Astrocyte of the spinal cord (primary cell): Measurements from ENCODE around the gene CCPG1.
A peak's percentile ranks its signal among the peaks of the same experiment; 100 is the strongest.
"Not testable (repeated sequence)": the region's sequence is repeated elsewhere in the genome, so short reads cannot be mapped to it uniquely, and the experiment has no call there.

Source experiments
- DNase-seq: peaks from one replicate; pipeline ENCODE4 v3.0.0; 2011; ENCODE audit warnings: low read depth, low spot score
- H3K4me3 ChIP-seq: 2 replicates; pipeline ENCODE4 v1.5.1; 2011; ENCODE audit warnings: low read depth, mild to moderate bottlenecking, low read length, moderate library complexity
- in situ Hi-C: cut with HindIII; loops from 2 replicates; pipeline ENCODE4 v1.10.0; 2017; ENCODE audit warnings: low sequenced_read_pairs
- TF ChIP-seq, protein P1 (sequence below): IDR thresholded peaks from 2 replicates; pipeline ENCODE4 v1.5.1; 2012; ENCODE audit warnings: low read depth, mild to moderate bottlenecking, low read length, inconsistent platforms

CCPG1 gene, protein sequence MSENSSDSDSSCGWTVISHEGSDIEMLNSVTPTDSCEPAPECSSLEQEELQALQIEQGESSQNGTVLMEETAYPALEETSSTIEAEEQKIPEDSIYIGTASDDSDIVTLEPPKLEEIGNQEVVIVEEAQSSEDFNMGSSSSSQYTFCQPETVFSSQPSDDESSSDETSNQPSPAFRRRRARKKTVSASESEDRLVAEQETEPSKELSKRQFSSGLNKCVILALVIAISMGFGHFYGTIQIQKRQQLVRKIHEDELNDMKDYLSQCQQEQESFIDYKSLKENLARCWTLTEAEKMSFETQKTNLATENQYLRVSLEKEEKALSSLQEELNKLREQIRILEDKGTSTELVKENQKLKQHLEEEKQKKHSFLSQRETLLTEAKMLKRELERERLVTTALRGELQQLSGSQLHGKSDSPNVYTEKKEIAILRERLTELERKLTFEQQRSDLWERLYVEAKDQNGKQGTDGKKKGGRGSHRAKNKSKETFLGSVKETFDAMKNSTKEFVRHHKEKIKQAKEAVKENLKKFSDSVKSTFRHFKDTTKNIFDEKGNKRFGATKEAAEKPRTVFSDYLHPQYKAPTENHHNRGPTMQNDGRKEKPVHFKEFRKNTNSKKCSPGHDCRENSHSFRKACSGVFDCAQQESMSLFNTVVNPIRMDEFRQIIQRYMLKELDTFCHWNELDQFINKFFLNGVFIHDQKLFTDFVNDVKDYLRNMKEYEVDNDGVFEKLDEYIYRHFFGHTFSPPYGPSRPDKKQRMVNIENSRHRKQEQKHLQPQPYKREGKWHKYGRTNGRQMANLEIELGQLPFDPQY

DNA sequence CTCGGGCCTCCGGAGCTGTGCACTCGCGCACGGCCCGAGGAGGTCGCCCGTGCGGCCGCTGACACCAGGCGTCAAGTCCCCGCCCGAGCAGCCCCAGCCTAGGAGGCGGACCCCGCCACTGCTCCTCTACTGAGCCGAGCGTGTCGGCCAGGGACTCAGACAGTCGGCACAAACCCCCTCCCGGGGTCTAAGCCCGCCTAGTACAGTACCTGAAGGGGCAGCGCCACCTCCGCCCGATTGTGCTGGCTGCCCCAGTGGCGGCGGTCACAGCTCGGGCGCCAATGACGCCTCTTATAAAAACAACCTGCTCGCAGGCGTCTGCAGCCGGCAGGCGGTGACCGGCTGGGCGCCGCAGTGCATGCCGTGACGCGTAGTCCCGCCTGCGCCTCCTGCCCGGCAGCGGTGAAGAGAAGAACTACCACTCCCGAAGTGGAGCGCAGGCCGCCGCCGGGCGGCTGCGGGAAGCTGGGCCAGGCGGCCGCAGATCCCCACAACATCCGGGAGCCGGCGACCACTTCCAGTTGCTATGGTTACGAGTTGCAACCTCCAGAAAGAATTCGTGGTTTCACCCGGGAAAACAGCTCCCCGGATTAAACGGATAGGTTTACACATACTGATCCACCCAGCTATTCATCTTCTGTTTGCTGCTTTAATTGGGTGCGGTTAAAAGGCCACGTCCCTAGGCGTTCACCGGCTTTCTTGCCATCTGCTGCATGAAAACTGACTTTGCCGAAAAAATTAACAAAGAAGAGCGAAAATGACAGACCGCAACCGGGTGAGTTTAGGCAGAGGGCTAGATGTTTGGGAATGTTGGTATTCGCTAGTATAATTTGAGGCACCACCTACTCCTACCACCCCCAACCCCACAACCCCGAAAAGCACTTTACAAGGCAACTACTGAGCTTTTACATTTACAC lies at the start of gene CCPG1, which contains the start of gene PIERCE2:
Gene CCPG1, minus strand, starts transcription at position 348 of the 917 bp plus-strand sequence. CDS start 18,935 bp downstream, outside the sequence.
Gene PIERCE2, plus strand, starts transcription at position 484 of the 917 bp plus-strand sequence. Its CDS starts 274 bp downstream, at position 758.
- TF ChIP-seq, protein P1, sequence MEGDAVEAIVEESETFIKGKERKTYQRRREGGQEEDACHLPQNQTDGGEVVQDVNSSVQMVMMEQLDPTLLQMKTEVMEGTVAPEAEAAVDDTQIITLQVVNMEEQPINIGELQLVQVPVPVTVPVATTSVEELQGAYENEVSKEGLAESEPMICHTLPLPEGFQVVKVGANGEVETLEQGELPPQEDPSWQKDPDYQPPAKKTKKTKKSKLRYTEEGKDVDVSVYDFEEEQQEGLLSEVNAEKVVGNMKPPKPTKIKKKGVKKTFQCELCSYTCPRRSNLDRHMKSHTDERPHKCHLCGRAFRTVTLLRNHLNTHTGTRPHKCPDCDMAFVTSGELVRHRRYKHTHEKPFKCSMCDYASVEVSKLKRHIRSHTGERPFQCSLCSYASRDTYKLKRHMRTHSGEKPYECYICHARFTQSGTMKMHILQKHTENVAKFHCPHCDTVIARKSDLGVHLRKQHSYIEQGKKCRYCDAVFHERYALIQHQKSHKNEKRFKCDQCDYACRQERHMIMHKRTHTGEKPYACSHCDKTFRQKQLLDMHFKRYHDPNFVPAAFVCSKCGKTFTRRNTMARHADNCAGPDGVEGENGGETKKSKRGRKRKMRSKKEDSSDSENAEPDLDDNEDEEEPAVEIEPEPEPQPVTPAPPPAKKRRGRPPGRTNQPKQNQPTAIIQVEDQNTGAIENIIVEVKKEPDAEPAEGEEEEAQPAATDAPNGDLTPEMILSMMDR, result peak; percentile 61
- H3K4me3 ChIP-seq, result peak within 1 kb of the TSS; percentile 86
- peak; percentile 98 for DNase-seq
- in situ Hi-C loops, result no loop called here

DNA sequence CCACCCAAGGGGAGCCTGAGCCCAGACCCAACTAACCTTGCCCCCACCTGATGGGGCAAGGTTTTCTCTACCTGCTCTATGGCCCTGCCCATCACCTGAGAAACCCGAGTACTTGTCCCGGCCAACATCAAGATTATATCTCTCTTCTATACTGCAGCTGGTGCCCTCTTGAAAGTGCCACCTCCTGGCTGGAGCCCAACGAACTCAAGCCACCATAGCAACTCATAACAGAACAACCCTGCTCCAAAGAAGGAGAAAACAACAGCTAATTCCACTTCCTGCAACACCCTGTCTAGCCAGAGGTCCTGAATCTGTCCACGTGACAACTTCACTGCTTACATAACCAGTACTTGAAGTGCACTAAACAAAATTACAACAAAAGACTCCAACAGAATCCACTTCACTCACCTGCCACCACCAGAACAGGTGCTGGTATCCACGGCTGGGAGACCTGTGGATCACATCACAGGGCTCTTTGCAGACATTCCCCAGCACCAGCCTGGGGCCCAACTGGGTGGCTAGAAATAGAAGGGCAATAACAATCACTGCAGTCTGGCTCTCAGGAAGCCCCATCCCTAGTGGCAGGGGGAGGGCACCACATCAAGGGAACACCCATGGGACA lies 49.4 kb upstream of the CCPG1 start:
- TF ChIP-seq, protein P1, result no peak
- no peak overlapping the region for H3K4me3 ChIP-seq
- DNase-seq, result no peak
- in situ Hi-C loops, result no loop called here

DNA sequence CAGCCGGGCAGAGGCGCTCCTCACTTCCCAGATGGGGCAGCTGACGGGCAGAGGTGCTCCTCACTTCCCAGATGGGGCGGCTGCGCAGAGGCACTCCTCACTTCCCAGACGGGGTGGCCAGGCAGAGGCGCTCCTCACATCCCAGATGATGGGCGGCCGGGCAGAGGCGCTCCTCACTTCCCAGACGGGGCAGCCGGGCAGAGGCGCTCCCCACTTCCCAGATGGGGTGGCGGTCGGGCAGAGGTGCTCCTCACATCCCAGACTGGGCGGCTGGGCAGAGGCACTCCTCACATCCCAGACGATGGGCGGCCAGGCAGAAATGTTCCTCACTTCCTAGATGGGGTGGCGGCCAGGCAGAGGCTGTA lies 38.9 kb upstream of the CCPG1 start:
- in situ Hi-C loops, H3K4me3 ChIP-seq, DNase-seq: not testable (repeated sequence)

- H3K4me3 ChIP-seq, in situ Hi-C loops, DNase-seq: not testable (repeated sequence)
These were observed 38.3 kb upstream of the CCPG1 start for GRCh38 chr15:55446379-55447029.

DNA sequence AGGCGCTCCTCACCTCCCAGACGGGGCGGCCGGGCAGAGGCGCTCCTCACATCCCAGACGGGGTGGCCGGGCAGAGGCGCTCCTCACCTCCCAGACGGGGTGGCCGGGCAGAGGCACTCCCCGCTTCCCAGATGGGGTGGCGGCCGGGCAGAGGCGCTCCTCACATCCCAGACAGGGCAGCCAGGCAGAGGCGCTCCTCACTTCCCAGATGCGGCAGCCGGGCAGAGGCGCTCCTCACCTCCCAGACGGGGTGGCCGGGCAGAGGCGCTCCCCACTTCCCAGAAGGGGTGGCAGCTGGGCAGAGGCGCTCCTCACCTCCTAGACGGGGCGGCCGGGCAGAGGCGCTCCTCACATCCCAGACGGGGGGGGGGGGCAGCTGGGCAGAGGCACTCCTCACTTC lies 37.8 kb upstream of the CCPG1 start:
- in situ Hi-C loops, DNase-seq, H3K4me3 ChIP-seq: not testable (repeated sequence)

- in situ Hi-C loops, DNase-seq, H3K4me3 ChIP-seq: not testable (repeated sequence)
These were observed 35.0 kb upstream of the CCPG1 start for GRCh38 chr15:55443141-55443540.

DNA sequence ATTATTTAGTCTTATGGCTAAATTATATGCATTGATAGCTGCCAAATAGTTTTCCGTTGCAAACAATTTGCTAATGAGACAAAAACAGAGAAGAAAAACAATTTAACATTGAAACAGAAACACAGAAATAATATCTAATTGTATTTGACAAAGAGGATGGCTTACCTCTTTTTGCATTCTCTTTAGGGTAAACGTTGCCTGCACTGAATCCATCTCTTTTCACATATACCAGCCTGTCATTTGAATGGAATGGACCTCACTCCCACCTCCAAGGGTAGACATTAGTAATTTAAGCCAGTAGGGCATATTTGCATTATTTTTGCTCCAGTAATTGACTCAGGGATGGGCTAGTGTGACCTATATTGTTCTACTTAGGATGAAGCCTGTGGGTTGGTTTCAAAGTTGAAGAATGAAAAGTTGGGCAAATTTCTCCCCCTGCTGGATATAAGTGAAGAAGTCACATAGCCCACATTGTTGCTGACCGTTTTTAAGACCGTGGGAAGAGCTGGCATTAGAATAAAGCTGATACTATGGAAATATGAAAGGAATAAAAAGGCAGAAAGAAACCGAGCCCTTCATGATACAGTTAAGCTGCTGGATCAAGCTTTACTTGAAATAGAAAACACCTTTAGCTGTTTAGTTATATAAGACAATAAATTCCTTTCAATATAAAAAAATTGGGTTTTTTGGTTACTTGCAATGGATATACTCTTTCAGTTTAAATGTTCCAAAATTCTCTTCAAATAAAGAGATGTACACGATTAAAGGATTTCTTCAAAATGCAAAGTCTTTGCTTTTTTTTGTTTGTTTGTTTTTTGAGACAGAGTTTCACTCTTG lies 27.0 kb upstream of the CCPG1 start:
- in situ Hi-C loops, result no loop called here
- peak; percentile 71 for DNase-seq
- TF ChIP-seq, protein P1, result peak; percentile 69
- no peak overlapping the region for H3K4me3 ChIP-seq
